HEK293 (cell line): ENCODE measurements around the gene TMEM222.

Source experiments
- GLI2 ChIP-seq: fragments of 450-650 bp; formaldehyde crosslinking; IDR thresholded peaks from 2 replicates; pipeline ENCODE4; 2017; ENCODE audit warnings: missing biosample characterization, missing genetic modification characterization, low read depth, borderline replicate concordance
- ZNF747 ChIP-seq: fragments of 450-650 bp; formaldehyde crosslinking; IDR thresholded peaks from 2 replicates; pipeline ENCODE4 v1.5.1; 2016; ENCODE audit warnings: missing biosample characterization, missing genetic modification characterization
- ZNF76 ChIP-seq: fragments of 450-650 bp; formaldehyde crosslinking; IDR thresholded peaks from 2 replicates; pipeline ENCODE4; 2016; ENCODE audit warnings: low read depth, missing biosample characterization, missing genetic modification characterization, borderline replicate concordance
- ZSCAN30 ChIP-seq: fragments of 450-650 bp; IDR thresholded peaks from 2 replicates; pipeline ENCODE4 v1.5.1; 2018; ENCODE audit warnings: missing biosample characterization, mild to moderate bottlenecking, missing genetic modification characterization, moderate library complexity
- TF ChIP-seq, protein P1 (sequence below): fragments of 450-650 bp; formaldehyde crosslinking; IDR thresholded peaks from 2 replicates; pipeline ENCODE4 v1.5.1; 2016; ENCODE audit warnings: missing biosample characterization, missing genetic modification characterization
- TF ChIP-seq, protein P2 (sequence below): fragments of 450-650 bp; formaldehyde crosslinking; IDR thresholded peaks from 2 replicates; pipeline ENCODE4 v1.5.1; 2017; ENCODE audit warnings: missing biosample characterization, missing genetic modification characterization
- TF ChIP-seq, protein P3 (sequence below): fragments of 450-650 bp; formaldehyde crosslinking; IDR thresholded peaks from 2 replicates; pipeline ENCODE4 v1.5.1; 2016; ENCODE audit warnings: missing biosample characterization, missing genetic modification characterization, low read depth

DNA sequence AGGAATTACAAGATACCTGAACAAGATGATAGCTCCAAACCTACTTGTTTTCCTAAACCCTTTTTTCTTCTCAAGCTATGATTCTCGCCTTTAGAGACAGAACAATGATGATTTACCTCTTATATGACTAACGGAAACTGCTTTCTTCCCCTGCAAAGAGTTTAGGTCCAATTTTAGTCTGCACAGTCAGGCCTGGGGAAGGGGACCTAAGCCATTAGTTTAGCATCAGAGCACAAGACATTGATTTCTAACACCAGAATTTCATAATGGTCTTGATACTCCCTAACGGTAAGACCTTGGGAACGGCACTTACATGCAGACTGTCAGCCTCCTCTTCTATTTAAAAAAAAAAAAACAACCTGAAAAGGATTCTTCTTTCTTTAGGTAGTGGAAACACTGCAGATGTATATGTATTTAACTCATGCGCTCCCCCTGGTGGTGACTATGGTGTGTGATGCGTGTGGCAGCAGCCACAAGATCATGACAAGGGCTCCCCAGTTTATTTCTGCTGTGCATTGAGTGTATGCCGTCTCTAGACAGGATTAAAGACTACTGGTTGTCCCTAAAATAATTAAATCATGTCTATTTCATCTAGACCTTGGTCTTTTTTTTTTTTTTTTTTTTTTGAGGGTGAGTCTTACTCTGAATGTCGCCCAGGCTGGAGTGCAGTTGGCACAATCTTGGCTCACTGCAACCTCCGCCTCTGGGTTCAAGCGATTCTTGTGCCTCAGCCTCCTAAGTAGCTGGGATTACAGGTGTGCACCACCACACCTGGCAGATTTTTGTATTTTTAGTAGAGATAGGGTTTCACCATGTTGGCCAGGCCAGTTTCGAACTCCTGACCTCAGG, 37.3 kb upstream of the TMEM222 start:
- TF ChIP-seq GLI2 (tag by site-specific recombination) = no peak
- TF ChIP-seq ZNF76 (tag by site-specific recombination) = no peak
- TF ChIP-seq ZSCAN30 (tag by site-specific recombination) = no peak
- no peak for TF ChIP-seq ZNF747 (tag by site-specific recombination)
- TF ChIP-seq, protein P1, sequence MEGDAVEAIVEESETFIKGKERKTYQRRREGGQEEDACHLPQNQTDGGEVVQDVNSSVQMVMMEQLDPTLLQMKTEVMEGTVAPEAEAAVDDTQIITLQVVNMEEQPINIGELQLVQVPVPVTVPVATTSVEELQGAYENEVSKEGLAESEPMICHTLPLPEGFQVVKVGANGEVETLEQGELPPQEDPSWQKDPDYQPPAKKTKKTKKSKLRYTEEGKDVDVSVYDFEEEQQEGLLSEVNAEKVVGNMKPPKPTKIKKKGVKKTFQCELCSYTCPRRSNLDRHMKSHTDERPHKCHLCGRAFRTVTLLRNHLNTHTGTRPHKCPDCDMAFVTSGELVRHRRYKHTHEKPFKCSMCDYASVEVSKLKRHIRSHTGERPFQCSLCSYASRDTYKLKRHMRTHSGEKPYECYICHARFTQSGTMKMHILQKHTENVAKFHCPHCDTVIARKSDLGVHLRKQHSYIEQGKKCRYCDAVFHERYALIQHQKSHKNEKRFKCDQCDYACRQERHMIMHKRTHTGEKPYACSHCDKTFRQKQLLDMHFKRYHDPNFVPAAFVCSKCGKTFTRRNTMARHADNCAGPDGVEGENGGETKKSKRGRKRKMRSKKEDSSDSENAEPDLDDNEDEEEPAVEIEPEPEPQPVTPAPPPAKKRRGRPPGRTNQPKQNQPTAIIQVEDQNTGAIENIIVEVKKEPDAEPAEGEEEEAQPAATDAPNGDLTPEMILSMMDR = peak; percentile 49
- TF ChIP-seq, protein P2, sequence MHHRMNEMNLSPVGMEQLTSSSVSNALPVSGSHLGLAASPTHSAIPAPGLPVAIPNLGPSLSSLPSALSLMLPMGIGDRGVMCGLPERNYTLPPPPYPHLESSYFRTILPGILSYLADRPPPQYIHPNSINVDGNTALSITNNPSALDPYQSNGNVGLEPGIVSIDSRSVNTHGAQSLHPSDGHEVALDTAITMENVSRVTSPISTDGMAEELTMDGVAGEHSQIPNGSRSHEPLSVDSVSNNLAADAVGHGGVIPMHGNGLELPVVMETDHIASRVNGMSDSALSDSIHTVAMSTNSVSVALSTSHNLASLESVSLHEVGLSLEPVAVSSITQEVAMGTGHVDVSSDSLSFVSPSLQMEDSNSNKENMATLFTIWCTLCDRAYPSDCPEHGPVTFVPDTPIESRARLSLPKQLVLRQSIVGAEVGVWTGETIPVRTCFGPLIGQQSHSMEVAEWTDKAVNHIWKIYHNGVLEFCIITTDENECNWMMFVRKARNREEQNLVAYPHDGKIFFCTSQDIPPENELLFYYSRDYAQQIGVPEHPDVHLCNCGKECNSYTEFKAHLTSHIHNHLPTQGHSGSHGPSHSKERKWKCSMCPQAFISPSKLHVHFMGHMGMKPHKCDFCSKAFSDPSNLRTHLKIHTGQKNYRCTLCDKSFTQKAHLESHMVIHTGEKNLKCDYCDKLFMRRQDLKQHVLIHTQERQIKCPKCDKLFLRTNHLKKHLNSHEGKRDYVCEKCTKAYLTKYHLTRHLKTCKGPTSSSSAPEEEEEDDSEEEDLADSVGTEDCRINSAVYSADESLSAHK (tag by site-specific recombination) = no peak
- TF ChIP-seq, protein P3, sequence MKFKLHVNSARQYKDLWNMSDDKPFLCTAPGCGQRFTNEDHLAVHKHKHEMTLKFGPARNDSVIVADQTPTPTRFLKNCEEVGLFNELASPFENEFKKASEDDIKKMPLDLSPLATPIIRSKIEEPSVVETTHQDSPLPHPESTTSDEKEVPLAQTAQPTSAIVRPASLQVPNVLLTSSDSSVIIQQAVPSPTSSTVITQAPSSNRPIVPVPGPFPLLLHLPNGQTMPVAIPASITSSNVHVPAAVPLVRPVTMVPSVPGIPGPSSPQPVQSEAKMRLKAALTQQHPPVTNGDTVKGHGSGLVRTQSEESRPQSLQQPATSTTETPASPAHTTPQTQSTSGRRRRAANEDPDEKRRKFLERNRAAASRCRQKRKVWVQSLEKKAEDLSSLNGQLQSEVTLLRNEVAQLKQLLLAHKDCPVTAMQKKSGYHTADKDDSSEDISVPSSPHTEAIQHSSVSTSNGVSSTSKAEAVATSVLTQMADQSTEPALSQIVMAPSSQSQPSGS (tag by site-specific recombination) = no peak
